ENCODE results near the gene ITPR3.

ITPR3 gene

GRCh38 chr6:33638556-33638955 lies 17.4 kb downstream of the ITPR3 start:
- DNase-seq (ENCODE audit: low spot score), result peak; percentile 40

GRCh38 chr6:33639559-33639958 lies 18.4 kb downstream of the ITPR3 start:
- no peak for DNase-seq (ENCODE audit: low spot score)

DNA sequence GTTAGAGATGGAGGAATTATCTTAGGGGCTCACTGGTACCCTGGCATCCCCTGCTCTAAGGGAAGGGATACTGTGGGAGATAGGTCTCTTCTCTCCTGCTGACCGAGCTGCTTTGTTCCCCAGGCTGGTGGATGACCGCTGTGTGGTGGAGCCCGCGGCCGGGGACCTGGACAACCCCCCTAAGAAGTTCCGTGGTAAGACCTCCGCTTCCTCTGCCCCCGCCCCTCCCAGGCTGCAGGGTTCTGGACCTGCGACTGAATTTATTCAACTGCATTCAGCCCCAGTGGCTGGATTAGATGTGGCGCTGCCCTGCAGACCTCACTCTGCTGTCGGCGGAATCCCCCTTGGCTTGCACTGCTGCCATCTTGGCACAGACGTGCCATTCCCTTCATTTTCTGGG lies 19.2 kb downstream of the ITPR3 start:
- DNase-seq (ENCODE audit: low spot score), result peak; percentile 44

- no peak for DNase-seq (ENCODE audit: low spot score)
Measured at GRCh38 chr6:33641144-33641543, 20.0 kb downstream of the ITPR3 start.

DNA sequence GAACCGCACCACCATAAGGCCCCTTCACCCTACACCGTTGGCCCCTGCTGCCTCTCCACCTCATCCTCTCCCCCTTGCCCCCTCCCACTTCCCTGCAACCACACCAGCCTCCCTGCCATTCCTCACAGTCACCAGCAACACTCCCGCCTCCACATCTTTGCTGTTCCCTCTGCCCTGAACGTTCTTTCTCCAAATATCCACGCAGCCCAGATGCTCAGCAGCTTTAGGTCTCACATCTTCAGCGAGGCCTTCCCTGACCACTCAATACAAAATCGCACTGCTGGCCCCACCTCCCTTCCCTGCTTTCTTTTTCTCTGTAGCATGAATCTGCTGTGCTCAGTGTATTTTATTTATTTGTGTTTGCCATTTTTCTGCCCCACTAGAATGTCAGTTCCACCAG lies 20.5 kb downstream of the ITPR3 start:
- DNase-seq (ENCODE audit: low spot score), result no peak

GRCh38 chr6:33642897-33643296 lies 21.8 kb downstream of the ITPR3 start:
- no peak for DNase-seq (ENCODE audit: low spot score)

- DNase-seq (ENCODE audit: low spot score), result no peak
Measured at GRCh38 chr6:33651403-33651802, 30.3 kb downstream of the ITPR3 start.

DNA sequence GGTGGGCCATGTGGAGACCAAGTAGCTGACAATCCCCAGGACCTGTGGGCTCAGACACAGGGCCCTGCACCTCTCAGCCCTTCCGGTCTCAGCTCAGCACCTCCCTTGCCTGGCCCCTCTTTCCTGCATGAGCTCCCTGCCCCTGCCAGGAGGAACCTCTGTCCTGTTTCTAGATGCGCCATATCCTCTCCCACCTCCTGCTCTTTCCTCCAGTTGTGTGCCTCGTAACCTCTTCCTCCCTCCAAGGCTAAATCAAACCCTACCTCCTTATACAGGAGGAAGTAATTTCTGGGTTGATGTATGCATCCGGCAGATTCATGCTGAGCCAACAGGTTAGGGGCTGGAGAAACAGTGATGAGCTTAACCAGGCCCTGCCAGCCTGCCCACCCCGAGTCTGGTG lies 30.9 kb downstream of the ITPR3 start:
- no peak for DNase-seq (ENCODE audit: low spot score)

DNA sequence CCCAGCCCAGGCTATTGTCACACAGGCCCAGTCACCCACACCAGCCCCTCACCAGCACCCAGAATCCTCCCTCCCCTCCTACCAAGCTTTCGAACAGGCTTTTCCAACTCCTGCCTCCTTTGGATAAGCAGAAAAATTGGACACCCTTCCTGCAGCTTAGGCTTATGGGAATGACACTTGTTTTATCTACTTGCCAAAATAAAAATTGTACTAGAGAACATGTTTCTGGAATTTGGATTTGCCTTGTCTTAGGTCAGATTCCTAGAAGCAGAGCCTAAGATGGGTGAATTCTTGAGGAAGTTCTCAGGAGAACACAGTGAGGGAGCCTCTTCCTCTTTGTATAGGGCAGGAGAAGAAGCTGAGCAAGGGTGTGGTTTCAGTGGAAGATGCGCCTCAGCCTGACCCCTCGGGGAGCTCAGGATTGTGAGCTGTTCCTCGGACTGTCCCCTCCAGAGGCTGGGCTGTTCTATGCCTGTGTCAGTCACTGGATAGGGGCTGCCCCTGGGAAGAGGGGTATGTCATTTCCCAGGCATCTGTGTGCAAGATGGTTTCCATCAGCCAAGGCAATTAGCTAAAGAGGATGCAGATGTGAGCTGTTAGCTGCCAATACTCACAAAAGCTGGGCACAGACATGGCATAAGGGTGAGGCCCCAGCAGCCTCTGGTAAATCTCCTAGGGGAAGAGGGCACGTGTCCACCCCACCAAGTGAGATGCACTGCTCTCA lies 33.9 kb downstream of the ITPR3 start:
- no peak for DNase-seq (ENCODE audit: low spot score)

DNA sequence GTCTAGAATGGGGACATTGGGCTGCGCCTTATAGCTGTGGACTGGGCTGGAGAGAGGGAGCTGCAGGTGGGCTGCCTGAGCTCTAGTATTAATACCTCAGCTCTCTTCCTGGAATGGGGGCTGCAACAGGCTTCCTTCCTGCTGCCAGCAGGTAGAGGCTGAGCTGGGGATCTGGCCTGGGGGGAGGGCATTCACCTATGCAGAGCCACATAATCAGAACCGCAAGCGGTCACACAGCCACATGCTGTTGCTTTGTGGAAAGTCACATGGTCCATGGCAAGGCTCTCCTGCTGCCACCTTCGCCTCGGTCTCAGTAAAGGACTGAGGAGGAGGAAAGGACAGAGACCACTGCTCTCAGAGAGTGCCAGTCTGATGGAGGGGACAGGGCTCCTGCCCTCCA lies 35.7 kb downstream of the ITPR3 start:
- no peak for DNase-seq (ENCODE audit: low spot score)

DNA sequence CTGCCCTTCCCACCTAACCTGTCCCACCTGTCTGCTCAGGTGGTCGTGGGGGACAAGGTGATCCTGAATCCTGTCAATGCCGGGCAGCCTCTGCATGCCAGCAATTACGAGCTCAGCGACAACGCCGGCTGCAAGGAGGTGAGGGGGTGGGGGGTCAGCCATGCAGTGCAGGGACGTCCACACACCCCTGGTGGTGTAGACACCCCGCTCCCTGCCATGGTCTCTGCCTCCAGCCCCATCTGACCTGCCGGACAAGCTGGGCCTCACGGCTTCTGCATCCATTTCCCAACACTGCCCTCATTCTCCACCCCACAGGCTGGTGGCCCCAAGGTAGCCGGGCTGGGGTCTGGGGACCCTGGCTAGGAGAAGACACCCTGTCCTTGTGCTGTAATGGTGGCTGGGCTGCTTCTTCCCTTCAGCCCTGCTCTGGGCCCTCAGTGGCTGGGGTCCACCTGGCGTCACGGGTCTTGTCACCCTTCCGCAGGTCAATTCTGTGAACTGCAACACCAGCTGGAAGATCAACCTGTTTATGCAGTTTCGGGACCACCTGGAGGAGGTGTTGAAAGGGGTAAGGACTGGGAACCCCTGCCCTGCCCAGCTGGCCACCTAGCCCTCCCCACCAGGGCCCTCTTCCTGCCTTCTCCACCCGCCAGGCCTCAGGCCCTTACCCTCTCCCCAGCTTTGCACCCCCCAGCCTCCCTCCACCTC lies 38.0 kb downstream of the ITPR3 start:
- no peak for DNase-seq (ENCODE audit: low spot score)

GRCh38 chr6:33659986-33660385 lies 38.9 kb downstream of the ITPR3 start:
- no peak for DNase-seq (ENCODE audit: low spot score)

DNA sequence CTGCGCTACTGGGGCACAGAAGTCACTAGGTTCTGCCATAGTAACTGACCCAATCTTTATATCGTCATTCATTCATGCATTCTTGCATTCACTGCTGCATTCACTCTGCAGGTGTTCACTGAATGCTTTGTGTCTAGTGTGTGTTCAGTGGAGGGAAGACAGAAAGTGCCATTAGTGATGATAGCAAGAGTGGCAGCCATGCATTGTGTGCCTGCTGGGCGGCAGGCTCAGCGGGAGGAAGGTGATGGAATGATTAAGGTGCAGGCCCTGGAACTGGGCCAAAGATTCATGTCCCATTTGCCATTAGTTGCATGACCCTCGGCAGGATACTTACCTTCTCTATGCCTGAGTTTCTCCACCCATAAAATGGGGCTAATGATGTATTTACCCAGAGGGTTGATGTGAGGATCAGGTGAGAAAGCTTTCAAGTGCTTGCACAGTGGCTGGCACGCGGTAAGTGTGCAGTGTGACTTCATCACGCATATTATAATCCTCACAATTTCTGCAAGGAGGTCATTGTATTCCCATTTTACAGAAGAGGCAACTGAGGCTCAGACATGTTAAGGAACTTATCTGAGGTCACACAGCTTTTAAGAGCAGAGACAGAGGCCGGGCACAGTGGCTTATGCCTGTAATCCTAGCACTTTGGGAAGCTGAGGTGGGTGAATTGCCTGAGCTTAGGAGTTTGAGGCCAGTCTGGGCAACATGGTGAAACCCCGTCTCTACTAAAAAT lies 40.1 kb downstream of the ITPR3 start:
- DNase-seq (ENCODE audit: low spot score), result no peak

- no peak for DNase-seq (ENCODE audit: low spot score)
Measured at GRCh38 chr6:33662318-33662717, 41.2 kb downstream of the ITPR3 start.

- no peak for DNase-seq (ENCODE audit: low spot score)
Measured at GRCh38 chr6:33663028-33663427, 41.9 kb downstream of the ITPR3 start.

GRCh38 chr6:33663727-33664449 lies 42.8 kb downstream of the ITPR3 start:
- DNase-seq (ENCODE audit: low spot score), result no peak

- no peak for DNase-seq (ENCODE audit: low spot score)
Measured at GRCh38 chr6:33664506-33665057, 43.5 kb downstream of the ITPR3 start.

DNA sequence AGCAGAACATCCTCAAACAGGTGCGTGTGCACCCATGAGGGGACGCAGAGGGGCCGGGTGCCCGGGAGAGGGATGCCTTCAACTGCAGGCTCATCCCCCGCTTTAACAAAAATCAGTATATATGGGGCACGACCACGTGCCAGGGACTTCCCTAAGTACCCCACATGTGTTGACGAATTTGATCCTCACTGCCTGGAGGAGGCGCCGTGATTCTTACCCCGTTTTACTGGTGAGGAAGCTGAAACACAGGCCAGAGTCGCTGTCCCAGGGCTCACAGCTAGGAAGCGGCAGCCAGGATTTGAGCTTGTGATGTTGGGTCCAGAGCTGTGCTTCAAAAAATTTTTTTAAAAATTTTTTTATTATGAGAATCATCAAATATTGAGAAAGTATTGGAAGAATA lies 44.8 kb downstream of the ITPR3 start:
- DNase-seq (ENCODE audit: low spot score), result no peak

DNA sequence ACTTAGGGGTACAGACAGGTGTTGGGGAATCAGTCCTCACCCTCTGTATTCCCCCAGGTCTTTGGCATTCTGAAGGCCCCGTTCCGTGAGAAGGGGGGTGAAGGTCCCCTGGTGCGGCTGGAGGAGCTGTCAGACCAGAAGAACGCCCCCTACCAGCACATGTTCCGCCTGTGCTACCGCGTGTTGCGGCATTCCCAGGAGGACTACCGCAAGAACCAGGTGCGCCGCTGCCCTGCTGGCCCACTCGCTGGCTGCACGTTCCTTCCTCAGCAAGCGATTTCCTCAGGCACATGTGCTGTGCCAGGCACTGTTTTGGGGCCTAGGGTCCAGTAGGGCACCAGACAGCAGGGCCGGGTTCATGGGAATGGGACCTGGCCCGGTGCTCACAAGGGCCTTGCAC lies 46.0 kb downstream of the ITPR3 start:
- DNase-seq (ENCODE audit: low spot score), result no peak

DNA sequence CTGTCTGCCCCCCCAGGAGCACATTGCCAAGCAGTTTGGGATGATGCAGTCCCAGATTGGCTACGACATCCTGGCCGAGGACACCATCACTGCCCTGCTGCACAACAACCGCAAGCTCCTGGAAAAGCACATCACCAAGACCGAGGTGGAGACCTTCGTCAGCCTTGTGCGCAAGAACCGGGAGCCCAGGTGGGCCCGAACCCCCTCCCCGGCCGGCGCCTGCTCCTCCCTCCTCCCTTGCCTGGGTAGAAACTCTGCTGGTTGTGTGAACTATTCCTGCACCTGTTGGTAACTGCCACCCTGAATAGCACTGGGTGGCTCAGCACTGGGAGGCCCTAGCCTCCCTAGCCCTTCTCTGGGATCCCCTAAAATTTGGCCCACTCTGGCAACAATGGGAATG lies 46.7 kb downstream of the ITPR3 start:
- no peak for DNase-seq (ENCODE audit: low spot score)

DNA sequence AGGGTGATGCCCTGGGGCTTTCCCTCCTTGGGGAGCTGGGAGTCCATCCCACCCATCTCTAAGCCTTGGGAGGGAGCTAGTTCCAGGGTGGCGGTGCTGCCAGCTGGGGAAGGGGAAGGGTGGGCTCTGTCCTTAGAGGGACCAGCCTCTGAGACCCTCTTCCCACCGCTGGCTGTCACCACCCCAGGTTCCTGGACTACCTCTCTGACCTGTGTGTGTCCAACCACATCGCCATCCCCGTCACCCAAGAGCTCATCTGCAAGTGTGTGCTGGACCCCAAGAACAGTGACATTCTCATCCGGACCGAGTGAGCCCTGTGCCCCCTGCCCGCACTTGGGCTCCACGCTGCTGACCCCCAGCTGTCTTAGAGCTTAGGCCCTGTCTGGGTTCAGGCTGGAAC lies 47.2 kb downstream of the ITPR3 start:
- no peak for DNase-seq (ENCODE audit: low spot score)

GRCh38 chr6:33668914-33669313 lies 47.8 kb downstream of the ITPR3 start:
- no peak for DNase-seq (ENCODE audit: low spot score)
